Measurements from ENCODE around the gene ZSWIM6. TPM values are rescaled to one million over a fixed set of nuclear protein-coding genes. Genes with fewer than 3 reads are reported as not detected.

Gene ZSWIM6
- total and polyA plus RNA-seq, 2 of the 4 experiments (the other 2 are of a cell fraction), result 10.8 to 14.1 TPM

- ATAC-seq (ENCODE audit: low read depth), result peak; percentile 3
- dilution Hi-C loops (cut with HindIII; ENCODE audit: low sequenced_read_pairs, unreplicated experiment), result no loop called here
These were observed 1.1 kb upstream of the ZSWIM6 start for GRCh38 chr5:61330845-61331406.

More at GRCh38 chr5:61330845-61331406, 1.1 kb upstream of the ZSWIM6 start:
- H2BK120ac ChIP-seq (ENCODE audit: low read depth, low read length), result peak overlapping the region; percentile 50; the same call in 1 of the 2 replicates
- H3K27me3 ChIP-seq (ENCODE audit: control insufficient read depth, insufficient read depth, low read length), result no peaks in the 10 kb centered on the region
- 0 out of 2 replicates have a peak overlapping the region, but pooled peaks have one; percentile 40 for H2AK5ac ChIP-seq (ENCODE audit: low read depth, low read length)
- intact Hi-C loops (cut with micrococcal nuclease) (loop anchor here (1.0 to 10.0 kb wide), 12 partner anchors 30 to 656 kb away; partner anchors contain the start of gene SMIM15), in situ Hi-C loops (cut with MboI; ENCODE audit: low sequenced_read_pairs) (loop anchor here (25.0 kb wide), 1 partner anchor 481 kb away; no protein-coding TSS in a partner anchor)
- no peaks in the 10 kb centered on the region for H3K9me3 ChIP-seq (ENCODE audit: control insufficient read depth, insufficient read depth, low read length)
- peaks cover 10 to 36% of the 10 kb centered on the region in 2 experiments for H3K79me1 ChIP-seq (ENCODE audit: low read depth in 1 of 2, low read length in 2 of 2)
- peak overlapping the region; percentile 46 for H3K23ac ChIP-seq (ENCODE audit: low read depth, low read length)
- H3K4ac ChIP-seq (ENCODE audit: low read depth, low read length), result peak overlapping the region; percentile 63
- peak overlapping the region; percentile 6 for H3K18ac ChIP-seq (ENCODE audit: low read depth, low read length)
- ChIA-PET POLR2A (ENCODE audit: unreplicated experiment) (interaction anchor here (1.2 kb wide), 1 partner anchor 30 kb away, joined by 5 read pairs; no protein-coding TSS in a partner anchor), CTCF (interaction anchor here (0.7 to 1.5 kb wide), 5 partner anchors 15 to 108 kb away, joined by 3 to 7 read pairs (median 4); no protein-coding TSS in a partner anchor)
- H3K4me1 ChIP-seq (ENCODE audit: control insufficient read depth, insufficient read depth, low read length), result peaks cover 20% of the 10 kb centered on the region
- WGBS, 2 experiments (ENCODE audit: extremely low coverage in 2 of 2, insufficient read length in 1 of 2), result 1% methylated on average over 39 of the region's 80 CpGs; no CpG with 5 or more reads in 1 of the 2 experiments
- H3K56ac ChIP-seq (ENCODE audit: extremely low read depth, insufficient read depth, low read length), result peak overlapping the region; percentile 80; the same call in 1 of the 2 replicates
- peak; percentile 78 for DNase-seq
- peak overlapping the region; percentile 57 for H4K91ac ChIP-seq (ENCODE audit: insufficient read depth, low read depth, low read length)
- peak overlapping the region; percentile 44 to 70; a peak in 1 of 4 replicates for H4K8ac ChIP-seq (ENCODE audit: low read depth in 2 of 2, low read length in 2 of 2)
- peak; percentile 18; the same call in 1 of the 2 replicates for TF ChIP-seq POLR2A (IDR thresholded peaks at IDR 0.05; ENCODE audit: low read depth, low read length)
- peak; percentile 65 for TF ChIP-seq RAD21 (IDR thresholded peaks at IDR 0.05; ENCODE audit: low read length)
- no peak for TF ChIP-seq USF2 (IDR thresholded peaks at IDR 0.05; ENCODE audit: low read depth, low read length)
- TF ChIP-seq SMC3 (IDR thresholded peaks at IDR 0.05; ENCODE audit: low read depth, low read length), result peak; percentile 64
- no peak for TF ChIP-seq RCOR1 (IDR thresholded peaks at IDR 0.05; ENCODE audit: insufficient replicate concordance, low read length)
- no peak; the same call in 1 of the 2 replicates for TF ChIP-seq BHLHE40 (IDR thresholded peaks at IDR 0.05; ENCODE audit: low read depth, low read length)
- no peak for TF ChIP-seq NFE2L2 (IDR thresholded peaks at IDR 0.05; ENCODE audit: low read depth, low read length)
- peak; percentile 59 for TF ChIP-seq CTCF (conservative IDR thresholded peaks at IDR 0.05; ENCODE audit: low read depth, low read length)
- peak; percentile 66; the same call in 1 of the 2 replicates for TF ChIP-seq MXI1 (IDR thresholded peaks at IDR 0.05; ENCODE audit: borderline replicate concordance, low read depth, low read length)
- TF ChIP-seq MAZ (IDR thresholded peaks at IDR 0.05; ENCODE audit: borderline replicate concordance, low read depth, low read length), result no peak
- TF ChIP-seq ELK1 (IDR thresholded peaks at IDR 0.05; ENCODE audit: borderline replicate concordance, low read depth, low read length), result no peak
- no peak for TF ChIP-seq MAFK (IDR thresholded peaks at IDR 0.05; ENCODE audit: low read depth, low read length)
- TF ChIP-seq FOS (IDR thresholded peaks at IDR 0.05; ENCODE audit: low read depth, low read length), result no peak
- TF ChIP-seq CEBPB (IDR thresholded peaks at IDR 0.05; ENCODE audit: low read depth, low read length), result no peak
- H4K5ac ChIP-seq (ENCODE audit: low read depth, low read length), result peak overlapping the region; percentile 4; the same call in 1 of the 2 replicates
- H2BK15ac ChIP-seq (ENCODE audit: low read depth, low read length), result peak overlapping the region; percentile 55; the same call in 1 of the 3 replicates
- peak overlapping the region; percentile 82 for H3K14ac ChIP-seq (replicated peaks; ENCODE audit: low read depth, low read length)
- peaks cover 34% of the 10 kb centered on the region for H4K20me1 ChIP-seq (ENCODE audit: insufficient read depth, low read length)
- no peak overlapping the region for H2BK20ac ChIP-seq (ENCODE audit: low read depth, low read length)
- H3K4me2 ChIP-seq (ENCODE audit: low read depth, low read length), result peak overlapping the region; percentile 83
- peak overlapping the region; percentile 90 for H3K27ac ChIP-seq (ENCODE audit: insufficient read depth, low read length)
- H3K9ac ChIP-seq (ENCODE audit: low read depth, low read length), result peak overlapping the region; percentile 90
- H3K9me1 ChIP-seq (ENCODE audit: insufficient read depth, low read length), result peaks cover 15% of the 10 kb centered on the region
- peak overlapping the region; percentile 77 for H2AK9ac ChIP-seq (replicated peaks; ENCODE audit: low read depth, low read length, poor library complexity)
- H3K4me3 ChIP-seq (ENCODE audit: insufficient read depth, low read depth, low read length), result peak overlapping the region; percentile 84
- BruUV-seq (replicated peaks), result no TSS peak
- H3K36me3 ChIP-seq (ENCODE audit: control insufficient read depth, insufficient read depth, low read length), result no peaks in the 10 kb centered on the region
- H2AFZ ChIP-seq (replicated peaks; ENCODE audit: low read length, poor library complexity), result peak overlapping the region; percentile 94
- H2BK5ac ChIP-seq (ENCODE audit: low read depth, low read length, poor library complexity, severe bottlenecking), result peak overlapping the region; percentile 68
